ENCODE measurements around the gene EMD. TPM values are rescaled to one million over a fixed set of nuclear protein-coding genes. Genes with fewer than 3 reads are reported as not detected.
A peak's percentile ranks its signal among the peaks of the same experiment; 100 is the strongest.

Gene EMD
- total and polyA plus RNA-seq, 12 donors, result 7.7 to 95.2 (median 52.6) TPM

- H3K27ac ChIP-seq, result peak overlapping the region in 4 of 5 donors; percentile 53 to 98 (median 86)
- TF ChIP-seq CTCF (IDR thresholded peaks at IDR 0.05) (peak in 1 of 6 experiments; percentile 8), POLR2A (IDR thresholded peaks at IDR 0.05) (peak; percentile 92 to 93)
- H3K4me3 ChIP-seq, result peak overlapping the region in 3 of 4 donors; percentile 29 to 64 (median 42)
- no peaks in the 10 kb centered on the region for H3K27me3 ChIP-seq
- WGBS, 4 donors, result 0 to 53% (median 17%) methylated on average over 10 to 75 of the region's 77 CpGs
- H3K36me3 ChIP-seq (replicated peaks in 1 of 2), result peaks cover 0 to 21% of the 10 kb centered on the region in 2 donors
- H3K9me3 ChIP-seq (replicated peaks in 1 of 3), result no peaks in the 10 kb centered on the region
- intact Hi-C loops (cut with DNase I), result no loop called here
- H3K4me1 ChIP-seq (replicated peaks in 1 of 2), result peaks cover 6 to 8% of the 10 kb centered on the region in 2 donors
- DNase-seq, result peak; percentile 89 to 96 (median 93)
Observed at GRCh38 chrX:154371017-154371788, 7.9 kb upstream of the EMD start.

- H3K27ac ChIP-seq, result peak overlapping the region in 2 of 5 donors; percentile 57 to 66
- intact Hi-C loops (cut with DNase I), result no loop called here
- H3K27me3 ChIP-seq, result no peaks in the 10 kb centered on the region
- WGBS, 4 donors, result 22 to 71% (median 46%) methylated on average over 13 to 41 of the region's 43 CpGs; no CpG with 5 or more reads in 1 of the 4 donors
- H3K4me3 ChIP-seq, result peak overlapping the region in 1 of 4 donors; percentile 64
- TF ChIP-seq POLR2A (IDR thresholded peaks at IDR 0.05) (no peak), CTCF (IDR thresholded peaks at IDR 0.05) (no peak)
- H3K36me3 ChIP-seq (replicated peaks in 1 of 2), result peaks cover 0 to 14% of the 10 kb centered on the region in 2 donors
- no peak for DNase-seq
- peaks cover 6 to 8% of the 10 kb centered on the region in 2 donors for H3K4me1 ChIP-seq (replicated peaks in 1 of 2)
- H3K9me3 ChIP-seq (replicated peaks in 1 of 3), result no peaks in the 10 kb centered on the region
Observed at GRCh38 chrX:154371789-154372300, 7.2 kb upstream of the EMD start.

GRCh38 chrX:154372612-154373022 lies 6.5 kb upstream of the EMD start:
- intact Hi-C loops (cut with DNase I), result no loop called here
- H3K9me3 ChIP-seq (replicated peaks in 1 of 3), result no peaks in the 10 kb centered on the region
- H3K4me1 ChIP-seq (replicated peaks in 1 of 2), result peaks cover 6 to 8% of the 10 kb centered on the region in 2 donors
- peaks cover 0 to 6% of the 10 kb centered on the region in 2 donors for H3K36me3 ChIP-seq (replicated peaks in 1 of 2)
- 43 to 68% (median 54%) methylated on average over 2 to 5 of the region's 5 CpGs for WGBS, 4 donors
- H3K27ac ChIP-seq, result peak overlapping the region in 2 of 5 donors; percentile 32 to 66
- DNase-seq, result no peak
- no peak overlapping the region for H3K4me3 ChIP-seq
- H3K27me3 ChIP-seq, result no peaks in the 10 kb centered on the region
- no peak for TF ChIP-seq CTCF (IDR thresholded peaks at IDR 0.05)
- no peak for TF ChIP-seq POLR2A (IDR thresholded peaks at IDR 0.05)
